GM06990 (cell line): Measurements from ENCODE around the gene EIF4H.
"Not testable (repeated sequence)": the region's sequence is repeated elsewhere in the genome, so short reads cannot be mapped to it uniquely, and the experiment has no call there.

Experiments
- DNase-seq: peaks from one replicate; pipeline ENCODE4 v3.0.0-alpha.2; 2011; ENCODE audit not compliant: insufficient read length; ENCODE audit errors: extremely low read depth
- H3K27me3 ChIP-seq: replicated peaks from 2 replicates; pipeline ENCODE4 v1.6.0; 2011; ENCODE audit warnings: low read length; ENCODE audit not compliant: control insufficient read depth, insufficient read depth
- H3K36me3 ChIP-seq: 2 replicates; pipeline ENCODE4 v1.5.1; 2011; ENCODE audit warnings: low read length; ENCODE audit not compliant: control insufficient read depth, insufficient read depth
- H3K4me3 ChIP-seq: replicated peaks from 2 replicates; pipeline ENCODE4 v1.5.1; 2011; ENCODE audit warnings: low read depth, mild to moderate bottlenecking, control low read depth, low read length
- CTCF ChIP-seq: IDR thresholded peaks from 2 replicates; pipeline ENCODE4 v1.5.1; 2011; ENCODE audit warnings: low read length, control low read depth, mild to moderate bottlenecking, inconsistent platforms; ENCODE audit not compliant: insufficient read depth, poor library complexity, severe bottlenecking

Gene EIF4H

GRCh38 chr7:74187915-74188675 lies 13.9 kb downstream of the EIF4H start:
- TF ChIP-seq CTCF = no peak
- Histone ChIP-seq H3K36me3 (peaks cover 32% of the 10 kb centered on the region), H3K27me3 (no peaks in the 10 kb centered on the region), H3K4me3 (no peak overlapping the region)
- no peak for DNase-seq

- peaks cover 44% of the 10 kb centered on the region for H3K36me3 ChIP-seq
- H3K27me3 ChIP-seq = no peaks in the 10 kb centered on the region
- no peak for DNase-seq
- no peak overlapping the region for H3K4me3 ChIP-seq
- no peak for TF ChIP-seq CTCF
Measured at GRCh38 chr7:74190259-74190658, 16.1 kb downstream of the EIF4H start.

DNA sequence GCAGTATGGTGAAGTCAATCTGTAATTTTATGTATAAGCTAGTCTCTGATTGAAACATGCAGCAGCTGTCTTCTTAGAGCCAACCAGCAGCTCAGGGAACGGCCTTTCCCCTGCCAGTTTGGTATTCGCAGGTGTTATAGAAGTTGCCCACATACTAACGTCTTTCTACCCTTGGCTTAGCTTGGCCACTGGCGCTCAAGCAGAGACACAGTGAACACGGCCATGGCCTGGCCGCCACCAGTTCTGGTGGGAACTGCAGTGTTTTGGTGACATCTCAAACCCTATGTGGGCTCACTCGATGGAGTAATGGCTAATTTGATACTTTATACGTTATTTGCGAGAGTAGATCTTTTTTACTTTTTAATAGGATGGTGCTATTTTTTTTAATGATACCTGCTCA lies 17.1 kb downstream of the EIF4H start:
- no peak for DNase-seq
- TF ChIP-seq CTCF = no peak

GRCh38 chr7:74193054-74193453 lies 18.9 kb downstream of the EIF4H start:
- no peak overlapping the region for H3K4me3 ChIP-seq
- no peaks in the 10 kb centered on the region for H3K27me3 ChIP-seq
- DNase-seq = no peak
- TF ChIP-seq CTCF = no peak
- peaks cover 45% of the 10 kb centered on the region for H3K36me3 ChIP-seq

More for the DNA sequence above, 17.1 kb downstream of the EIF4H start:
- Histone ChIP-seq H3K4me3 (no peak overlapping the region), H3K27me3 (no peaks in the 10 kb centered on the region), H3K36me3 (peaks cover 44% of the 10 kb centered on the region)

DNA sequence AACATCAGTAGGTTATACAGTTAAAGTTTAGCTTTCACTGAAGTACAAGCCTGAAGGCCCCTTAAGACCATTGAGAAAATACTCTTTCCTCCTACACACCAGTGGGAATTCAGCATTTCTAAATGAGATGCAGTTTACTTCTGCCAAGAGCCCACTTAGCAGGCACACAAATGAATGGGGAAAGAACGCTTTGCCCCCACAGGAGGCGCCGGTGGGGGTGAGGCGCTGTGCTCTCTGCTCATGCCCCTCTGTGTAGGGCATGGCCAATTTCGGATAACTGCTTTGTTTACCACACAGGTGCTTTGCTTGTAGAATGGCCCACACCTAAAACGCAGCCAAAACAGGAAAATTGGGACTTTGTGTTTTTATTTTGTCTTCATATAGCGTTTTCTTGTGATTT lies 19.8 kb downstream of the EIF4H start:
- no peak for DNase-seq
- no peaks in the 10 kb centered on the region for H3K27me3 ChIP-seq
- H3K4me3 ChIP-seq = no peak overlapping the region
- H3K36me3 ChIP-seq = peaks cover 37% of the 10 kb centered on the region
- no peak for TF ChIP-seq CTCF

DNA sequence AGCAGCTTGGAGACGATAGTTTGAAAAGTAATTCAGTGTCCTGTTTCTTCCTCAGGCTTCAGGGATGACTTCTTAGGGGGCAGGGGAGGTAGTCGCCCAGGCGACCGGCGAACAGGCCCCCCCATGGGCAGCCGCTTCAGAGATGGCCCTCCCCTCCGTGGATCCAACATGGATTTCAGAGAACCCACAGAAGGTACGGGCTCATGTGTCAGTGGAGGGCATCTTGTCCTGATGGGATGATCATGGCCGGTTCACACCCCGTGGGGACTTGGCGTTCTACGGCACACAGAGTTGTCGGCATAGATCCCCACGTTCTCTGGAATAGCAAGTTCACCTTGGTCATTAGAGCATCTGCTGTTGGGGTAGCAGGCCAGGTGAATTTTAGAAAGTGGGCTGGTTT lies 20.5 kb downstream of the EIF4H start:
- Histone ChIP-seq H3K27me3 (no peaks in the 10 kb centered on the region), H3K4me3 (no peak overlapping the region), H3K36me3 (peaks cover 35% of the 10 kb centered on the region)
- DNase-seq = no peak
- no peak for TF ChIP-seq CTCF

GRCh38 chr7:74195139-74195860 lies 21.1 kb downstream of the EIF4H start:
- peaks cover 29% of the 10 kb centered on the region for H3K36me3 ChIP-seq
- H3K4me3 ChIP-seq, H3K27me3 ChIP-seq, DNase-seq: not testable (repeated sequence)

- not testable (repeated sequence) for H3K27me3 ChIP-seq, H3K4me3 ChIP-seq, DNase-seq
- H3K36me3 ChIP-seq = peaks cover 23% of the 10 kb centered on the region
Measured at GRCh38 chr7:74195968-74196654, 22.0 kb downstream of the EIF4H start.
